Measurements from ENCODE around the gene ATP7B. TPM values are rescaled to one million over a fixed set of nuclear protein-coding genes. Genes with fewer than 3 reads are reported as not detected.

ATP7B gene
- total and polyA plus RNA-seq, 2 experiments from 2014 or later, result 2.2 to 12.8 TPM

DNA sequence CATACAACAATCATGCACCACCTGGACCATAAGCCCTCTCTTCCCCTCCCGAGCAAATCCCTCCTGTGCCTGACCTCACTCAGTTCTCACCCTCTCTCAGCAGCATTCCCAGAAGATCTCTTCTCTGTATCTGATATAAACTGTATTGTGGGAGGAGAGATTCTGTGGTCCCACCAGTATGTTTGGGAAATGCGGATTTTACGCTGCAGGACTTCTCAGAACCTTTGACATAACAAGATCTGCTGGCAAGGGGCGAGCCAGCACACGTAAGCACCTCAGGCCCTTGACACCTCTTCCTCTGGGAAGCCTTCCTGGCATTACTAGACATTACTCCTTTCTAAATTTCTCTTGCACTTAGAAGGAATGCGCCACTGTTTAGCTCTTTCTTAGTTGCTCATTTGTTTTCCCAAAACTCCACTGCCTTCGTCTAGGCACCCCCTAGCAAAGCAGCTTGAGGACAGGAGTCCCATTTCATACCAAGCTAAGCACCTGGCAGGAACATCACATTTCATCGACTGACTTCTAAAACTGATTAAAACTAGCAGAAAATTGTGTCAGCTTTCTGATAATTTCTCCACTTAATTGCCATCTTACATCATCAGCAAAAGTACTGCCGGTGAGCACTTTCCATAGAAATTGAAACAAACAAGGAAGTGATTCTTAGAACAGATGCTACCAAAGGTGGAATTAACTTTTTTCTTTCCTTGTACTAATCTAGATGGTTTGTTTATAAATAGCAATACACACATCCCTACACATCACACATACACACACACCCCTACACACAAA lies 86.3 kb downstream of the ATP7B start:
- Mint-ChIP-seq H3K27ac (no peak overlapping the region), H3K9me3 (no peaks in the 10 kb centered on the region)

DNA sequence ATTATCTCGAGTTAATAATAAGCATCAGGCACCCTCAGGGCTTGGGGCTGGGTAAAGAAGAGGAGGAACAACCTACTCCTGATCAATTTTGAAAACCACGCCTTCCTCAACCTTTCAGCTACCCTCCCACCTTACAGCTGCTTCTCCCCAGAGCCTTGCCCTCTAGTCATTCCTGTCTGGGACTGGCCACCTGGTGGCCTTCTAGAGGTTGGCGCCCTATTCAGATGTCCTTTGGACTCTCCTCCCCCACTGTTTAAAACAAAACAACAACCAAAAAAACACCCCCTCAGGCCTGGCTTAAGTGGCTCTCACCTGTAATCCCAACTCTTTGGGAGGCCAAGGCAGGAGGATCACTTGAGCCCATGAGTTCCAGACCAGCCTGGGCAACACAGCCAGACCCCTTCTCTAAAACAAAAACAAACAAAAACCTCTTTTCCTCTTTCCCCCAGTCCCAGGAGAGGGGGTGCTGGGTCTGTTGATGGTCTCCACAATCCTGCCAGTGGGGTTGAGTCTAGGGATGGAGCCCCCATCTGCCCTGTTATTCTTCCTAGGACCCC lies 87.2 kb downstream of the ATP7B start:
- peak; percentile 92 for ATAC-seq
- DNase-seq (ENCODE audit: low spot score), result peak; percentile 75
- no peaks in the 10 kb centered on the region for H3K4me1 ChIP-seq (ENCODE audit: insufficient read depth)

More for the DNA sequence above, 86.3 kb downstream of the ATP7B start:
- H3F3A ChIP-seq (replicated peaks; ENCODE audit: low read depth), result no peaks in the 10 kb centered on the region
- H2AFZ ChIP-seq, result no peak overlapping the region
- Mint-ChIP-seq H3K27me3 (ENCODE audit: insufficient read depth, low read depth, poor library complexity) (peaks cover 8% of the 10 kb centered on the region), H3K4me3 (no peak overlapping the region), H3K36me3 (ENCODE audit: low read depth) (no peaks in the 10 kb centered on the region), H3K4me1 (peaks cover 4% of the 10 kb centered on the region; the same call in 1 of the 3 replicates)
- H3K4me3 ChIP-seq, result no peak overlapping the region
- H3K36me3 ChIP-seq (ENCODE audit: insufficient read depth), result no peaks in the 10 kb centered on the region
- no peak for TF ChIP-seq NANOG (IDR thresholded peaks at IDR 0.05; ENCODE audit: borderline replicate concordance)
- TF ChIP-seq POLR2AphosphoS5 (IDR thresholded peaks at IDR 0.05; ENCODE audit: low read depth), result no peak
- no peak for TF ChIP-seq EZH2phosphoT487 (IDR thresholded peaks at IDR 0.05; ENCODE audit: unreplicated experiment)
- no peak for TF ChIP-seq ZNF331 (CRISPR knock-in tag; IDR thresholded peaks at IDR 0.05; ENCODE audit: low read depth)
- H3K4me1 ChIP-seq (ENCODE audit: insufficient read depth), result no peaks in the 10 kb centered on the region
- H3K9me2 ChIP-seq (ENCODE audit: insufficient read depth), result no peaks in the 10 kb centered on the region
- no peak overlapping the region for H3K4me2 ChIP-seq
- no peaks in the 10 kb centered on the region for H4K20me1 ChIP-seq (replicated peaks; ENCODE audit: insufficient read depth)
- no peaks in the 10 kb centered on the region for H3K27me3 ChIP-seq (ENCODE audit: insufficient read depth)
- no peaks in the 10 kb centered on the region for H3K79me2 ChIP-seq (replicated peaks; ENCODE audit: insufficient read depth)
- no peak for ATAC-seq
- no peak overlapping the region for H3K27ac ChIP-seq (ENCODE audit: low read depth)
- no peak for DNase-seq (ENCODE audit: low spot score)

More for the DNA sequence above, 87.2 kb downstream of the ATP7B start:
- Histone ChIP-seq H3K9me2 (ENCODE audit: insufficient read depth) (no peaks in the 10 kb centered on the region), H3K27me3 (ENCODE audit: insufficient read depth) (no peaks in the 10 kb centered on the region), H3K36me3 (ENCODE audit: insufficient read depth) (no peaks in the 10 kb centered on the region), H2AFZ (no peak overlapping the region), H3K79me2 (replicated peaks; ENCODE audit: insufficient read depth) (no peaks in the 10 kb centered on the region), H3K4me3 (no peak overlapping the region), H3F3A (replicated peaks; ENCODE audit: low read depth) (no peaks in the 10 kb centered on the region), H3K4me2 (no peak overlapping the region), H3K27ac (ENCODE audit: low read depth) (no peak overlapping the region), H4K20me1 (replicated peaks; ENCODE audit: insufficient read depth) (no peaks in the 10 kb centered on the region)
- Mint-ChIP-seq H3K27me3 (ENCODE audit: insufficient read depth, low read depth, poor library complexity) (peaks cover 8% of the 10 kb centered on the region), H3K9me3 (no peaks in the 10 kb centered on the region), H3K4me1 (peaks cover 4% of the 10 kb centered on the region; the same call in 1 of the 3 replicates), H3K36me3 (ENCODE audit: low read depth) (no peaks in the 10 kb centered on the region), H3K4me3 (no peak overlapping the region), H3K27ac (no peak overlapping the region)
- no peak for TF ChIP-seq EZH2 (IDR thresholded peaks at IDR 0.05; ENCODE audit: low read depth, unreplicated experiment)
- no peak for TF ChIP-seq POLR2AphosphoS5 (IDR thresholded peaks at IDR 0.05; ENCODE audit: low read depth)
- no peak for TF ChIP-seq EZH2phosphoT487 (IDR thresholded peaks at IDR 0.05; ENCODE audit: unreplicated experiment)
- TF ChIP-seq CTCF (conservative IDR thresholded peaks at IDR 0.05; ENCODE audit: low read depth in 2 of 2), result peak; percentile 52 to 61
- no peak for TF ChIP-seq NANOG (IDR thresholded peaks at IDR 0.05; ENCODE audit: borderline replicate concordance)
- no peak for TF ChIP-seq JUNB (IDR thresholded peaks at IDR 0.05; ENCODE audit: unreplicated experiment)
